WTC11 (cell line): ENCODE data around the gene DCP1B. TPM values are rescaled to one million over a fixed set of nuclear protein-coding genes. Genes with fewer than 3 reads are reported as not detected.

Experiments used
- ATAC-seq: fragments of 200-7000 bp; cut with Tn5 transposase; 2 replicates; pipeline ENCODE4 v1.10.0; 2021; ENCODE audit warnings: mild to moderate bottlenecking, moderate library complexity
- Bru-seq: library from RNA; stranded (reverse); fragments of 400-500 nt; gene quantifications from one replicate; lab custom pipeline; 2021; lab: Mats Ljungman, UMichigan
- CTCF ChIA-PET: fragments of 300-600 bp; sonication (Branson Sonifier 250); formaldehyde crosslinking; loops from one replicate; lab custom pipeline; 2021; ENCODE audit warnings: antibody characterized with exemption; lab: Charles Lee
- POLR2A ChIA-PET: fragments of 350-600 bp; sonication (Branson Sonifier 250); formaldehyde crosslinking; loops from one replicate; lab custom pipeline; 2021; ENCODE audit warnings: antibody characterized with exemption; lab: Charles Lee
- DNase-seq: peaks from one replicate; pipeline ENCODE4 v3.0.0; 2021; ENCODE audit warnings: low spot score
- H3K27ac Mint-ChIP-seq: 2 replicates; pipeline ENCODE4 v1.8.0; 2021; ENCODE audit warnings: mixed read lengths
- H3K27me3 Mint-ChIP-seq: 2 replicates; pipeline ENCODE4 v1.8.0; 2021; ENCODE audit warnings: low read depth, mild to moderate bottlenecking, moderate library complexity, mixed read lengths
- H3K36me3 Mint-ChIP-seq: 2 replicates; pipeline ENCODE4 v1.8.0; 2021; ENCODE audit warnings: mixed read lengths
- H3K4me1 Mint-ChIP-seq: 2 replicates; pipeline ENCODE4 v1.8.0; 2022; ENCODE audit warnings: mixed read lengths
- H3K4me3 Mint-ChIP-seq: 2 replicates; pipeline ENCODE4 v1.8.0; 2021; ENCODE audit warnings: mild to moderate bottlenecking, moderate library complexity, mixed read lengths
- H3K9me3 Mint-ChIP-seq: 2 replicates; pipeline ENCODE4 v1.8.0; 2021; ENCODE audit warnings: mixed read lengths
- ETV6 ChIP-seq: sonication (generic); formaldehyde crosslinking; IDR thresholded peaks from 2 replicates; pipeline ENCODE4 v1.8.1; 2022; ENCODE audit warnings: mild to moderate bottlenecking, missing genetic modification reagents
- FOXK1 ChIP-seq: sonication (generic); formaldehyde crosslinking; IDR thresholded peaks from 2 replicates; pipeline ENCODE4 v1.8.0; 2022; ENCODE audit warnings: mild to moderate bottlenecking, moderate library complexity, missing genetic modification reagents
- FOXP1 ChIP-seq: sonication (generic); formaldehyde crosslinking; IDR thresholded peaks from 2 replicates; pipeline ENCODE4 v1.8.0; 2022; ENCODE audit warnings: missing genetic modification reagents, mild to moderate bottlenecking, moderate library complexity, borderline replicate concordance
- GABPB1 ChIP-seq: sonication (generic); formaldehyde crosslinking; IDR thresholded peaks from 2 replicates; pipeline ENCODE4 v1.8.1; 2023; ENCODE audit warnings: mild to moderate bottlenecking, missing genetic modification reagents
- GRHL2 ChIP-seq: fragments of 250-450 bp; sonication (Bioruptor Pico); IDR thresholded peaks from 2 replicates; pipeline ENCODE4 v1.8.0; 2022; ENCODE audit warnings: mild to moderate bottlenecking, moderate library complexity; ENCODE audit not compliant: insufficient replicate concordance, severe bottlenecking
- KAT7 ChIP-seq: sonication (generic); formaldehyde crosslinking; IDR thresholded peaks from 2 replicates; pipeline ENCODE4 v1.8.1; 2023; ENCODE audit warnings: missing genetic modification reagents, mild to moderate bottlenecking, borderline replicate concordance
- MYBL2 ChIP-seq: sonication (generic); formaldehyde crosslinking; IDR thresholded peaks from 2 replicates; pipeline ENCODE4 v1.8.1; 2023; ENCODE audit warnings: mild to moderate bottlenecking, moderate library complexity, missing genetic modification reagents
- NFYB ChIP-seq: sonication (generic); formaldehyde crosslinking; conservative IDR thresholded peaks from 2 replicates; pipeline ENCODE4 v1.8.0; 2022; ENCODE audit warnings: low read depth, missing genetic modification reagents
- RELA ChIP-seq: sonication (generic); formaldehyde crosslinking; IDR thresholded peaks from 2 replicates; pipeline ENCODE4 v1.8.1; 2022; ENCODE audit warnings: missing genetic modification reagents, mild to moderate bottlenecking, borderline replicate concordance
- SMAD4 ChIP-seq: sonication (generic); formaldehyde crosslinking; IDR thresholded peaks from 2 replicates; pipeline ENCODE4 v1.8.0; 2022; ENCODE audit warnings: mild to moderate bottlenecking, missing genetic modification reagents
- TEAD1 ChIP-seq: sonication (generic); formaldehyde crosslinking; IDR thresholded peaks from 2 replicates; pipeline ENCODE4 v1.8.0; 2022; ENCODE audit warnings: mild to moderate bottlenecking, missing genetic modification reagents
- ZBTB21 ChIP-seq: sonication (generic); formaldehyde crosslinking; IDR thresholded peaks from 2 replicates; pipeline ENCODE4 v1.8.1; 2023; ENCODE audit warnings: mild to moderate bottlenecking, missing genetic modification reagents, borderline replicate concordance
- ZNF219 ChIP-seq: sonication (generic); formaldehyde crosslinking; IDR thresholded peaks from 2 replicates; pipeline ENCODE4 v1.8.0; 2023; ENCODE audit warnings: missing genetic modification reagents, mild to moderate bottlenecking, borderline replicate concordance
- ZNF232 ChIP-seq: sonication (generic); formaldehyde crosslinking; IDR thresholded peaks from 2 replicates; pipeline ENCODE4 v1.8.0; 2022; ENCODE audit warnings: mild to moderate bottlenecking, missing genetic modification reagents
- ZNF396 ChIP-seq: fragments of 250-450 bp; sonication (Bioruptor Pico); IDR thresholded peaks from 2 replicates; pipeline ENCODE4 v1.8.0; 2021; ENCODE audit warnings: mild to moderate bottlenecking, moderate library complexity, borderline replicate concordance
- long read RNA-seq, 3 experiments: library from RNA in 1 of 3; library from capped mRNA in 1 of 3; library from polyadenylated mRNA in 1 of 3; unstranded in 2 of 3; stranded (forward) in 1 of 3; transcript quantifications; one replicate each; pipeline ENCODE4 v2.0.0, GENCODE V29; 2021
- total RNA-seq: library from RNA; stranded (reverse); gene quantifications from 3 replicates; pipeline ENCODE4 v1.2.3, GENCODE V29; 2021
- TF ChIP-seq, protein P1 (sequence below): sonication (generic); formaldehyde crosslinking; IDR thresholded peaks from 2 replicates; pipeline ENCODE4 v1.8.1; 2023; ENCODE audit warnings: mild to moderate bottlenecking, moderate library complexity, missing genetic modification reagents
- TF ChIP-seq, protein P2 (sequence below): sonication (generic); formaldehyde crosslinking; IDR thresholded peaks from 2 replicates; pipeline ENCODE4 v1.8.0; 2022; ENCODE audit warnings: mild to moderate bottlenecking, missing genetic modification reagents
- TF ChIP-seq, protein P3 (sequence below): sonication (generic); formaldehyde crosslinking; IDR thresholded peaks from 2 replicates; pipeline ENCODE4 v1.8.1; 2023; ENCODE audit warnings: mild to moderate bottlenecking, missing genetic modification reagents
- TF ChIP-seq, protein P4 (sequence below): sonication (generic); formaldehyde crosslinking; IDR thresholded peaks from 2 replicates; pipeline ENCODE4 v1.8.1; 2022; ENCODE audit warnings: low read depth, mild to moderate bottlenecking, moderate library complexity, missing genetic modification reagents, borderline replicate concordance
- TF ChIP-seq, protein P5 (sequence below): sonication (generic); formaldehyde crosslinking; IDR thresholded peaks from 2 replicates; pipeline ENCODE4 v1.8.0; 2022; ENCODE audit warnings: mild to moderate bottlenecking, missing genetic modification reagents
- TF ChIP-seq, protein P6 (sequence below): sonication (generic); formaldehyde crosslinking; IDR thresholded peaks from 2 replicates; pipeline ENCODE4 v1.8.1; 2022; ENCODE audit warnings: mild to moderate bottlenecking, missing genetic modification reagents, moderate library complexity, borderline replicate concordance
- TF ChIP-seq, protein P7 (sequence below): sonication (generic); formaldehyde crosslinking; IDR thresholded peaks from 2 replicates; pipeline ENCODE4 v1.8.1; 2022; ENCODE audit warnings: mild to moderate bottlenecking, moderate library complexity, missing genetic modification reagents
- TF ChIP-seq, protein P8 (sequence below): sonication (generic); formaldehyde crosslinking; IDR thresholded peaks from 2 replicates; pipeline ENCODE4 v1.8.1; 2023; ENCODE audit warnings: mild to moderate bottlenecking, missing genetic modification reagents, moderate library complexity

Gene DCP1B
- 19.4 to 25.1 TPM (median 23.3 TPM) in 3 replicates for total RNA-seq
- percentile 87 among the genes with signal in this experiment for Bru-seq, nascent RNA
- long read RNA-seq, experiment 1, transcript DCP1B-202 (3 exons, 2,231 nt): minor isoform, 5 of 115 reads
- long read RNA-seq, experiment 1, transcript DCP1B-201 (9 exons, 2,086 nt): major isoform, 89 of 115 reads
- long read RNA-seq, experiment 1, partial matches to known transcripts: 7 of 115 reads
- long read RNA-seq, experiment 1, other reads (novel, unspliced or antisense): 12 of 115 reads
- long read RNA-seq, experiment 2, transcript DCP1B-201 (9 exons, 2,086 nt): major isoform, 21 of 31 reads
- long read RNA-seq, experiment 2, partial matches to known transcripts: 6 of 31 reads
- long read RNA-seq, experiment 2, other reads (novel, unspliced or antisense): 3 of 31 reads
- long read RNA-seq, experiment 3, transcript DCP1B-201 (9 exons, 2,086 nt): major isoform, 20 of 26 reads
- long read RNA-seq, experiment 3, partial matches to known transcripts: 0 of 26 reads
- long read RNA-seq, experiment 3, other reads (novel, unspliced or antisense): 3 of 26 reads

DNA sequence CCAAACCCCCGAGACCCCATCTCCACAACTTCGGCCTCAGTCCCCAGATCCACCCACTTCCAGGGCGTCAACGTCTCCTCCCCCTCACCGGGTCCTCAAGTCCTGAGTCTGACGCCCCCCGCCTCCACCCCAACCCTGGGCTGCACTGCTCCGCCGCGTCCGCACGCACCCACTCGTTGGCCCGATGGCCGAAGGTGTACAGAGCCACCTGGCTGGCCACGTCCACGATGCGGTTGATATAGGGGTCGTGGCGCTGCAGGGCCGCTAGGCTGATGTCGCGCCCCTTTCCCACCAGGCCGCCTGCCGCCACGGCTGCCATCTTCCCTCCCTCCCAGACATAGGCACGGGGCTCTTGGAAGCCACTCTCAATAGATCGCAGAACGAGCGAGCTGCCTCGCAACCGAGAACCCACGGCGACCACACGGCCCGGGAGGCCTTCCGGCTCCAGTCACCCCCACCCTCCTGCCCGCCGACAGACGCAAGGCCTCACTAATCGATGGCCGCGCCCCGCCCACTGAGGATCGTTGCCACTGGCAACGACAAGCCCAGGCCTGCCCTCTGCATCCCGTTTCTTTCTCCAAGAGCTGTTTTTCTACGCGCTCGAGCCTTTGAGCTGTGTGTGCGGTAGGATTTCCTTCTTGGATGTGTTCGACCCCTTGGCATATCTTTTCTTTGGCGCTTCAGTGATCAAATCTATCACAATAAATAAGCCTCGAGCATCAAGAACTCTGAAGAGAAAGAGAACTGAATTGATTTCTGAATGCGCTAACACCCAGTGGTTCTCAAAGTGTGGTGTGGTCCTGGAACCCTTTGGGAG, at the start of gene DCP1B:
Gene DCP1B (minus strand): TSS at position 345 of the 817 bp plus-strand sequence. CDS start 26 bp downstream, at position 319.
- CTCF ChIA-PET: interaction anchor here (0.6 to 1.2 kb wide), 5 partner anchors 10 to 278 kb away, joined by 3 to 4 read pairs (median 3); no protein-coding TSS in a partner anchor
- peak within 1 kb of the TSS; percentile 98 for H3K27ac Mint-ChIP-seq
- TF ChIP-seq, protein P1, sequence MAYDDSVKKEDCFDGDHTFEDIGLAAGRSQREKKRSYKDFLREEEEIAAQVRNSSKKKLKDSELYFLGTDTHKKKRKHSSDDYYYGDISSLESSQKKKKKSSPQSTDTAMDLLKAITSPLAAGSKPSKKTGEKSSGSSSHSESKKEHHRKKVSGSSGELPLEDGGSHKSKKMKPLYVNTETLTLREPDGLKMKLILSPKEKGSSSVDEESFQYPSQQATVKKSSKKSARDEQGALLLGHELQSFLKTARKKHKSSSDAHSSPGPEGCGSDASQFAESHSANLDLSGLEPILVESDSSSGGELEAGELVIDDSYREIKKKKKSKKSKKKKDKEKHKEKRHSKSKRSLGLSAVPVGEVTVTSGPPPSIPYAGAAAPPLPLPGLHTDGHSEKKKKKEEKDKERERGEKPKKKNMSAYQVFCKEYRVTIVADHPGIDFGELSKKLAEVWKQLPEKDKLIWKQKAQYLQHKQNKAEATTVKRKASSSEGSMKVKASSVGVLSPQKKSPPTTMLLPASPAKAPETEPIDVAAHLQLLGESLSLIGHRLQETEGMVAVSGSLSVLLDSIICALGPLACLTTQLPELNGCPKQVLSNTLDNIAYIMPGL (CRISPR knock-in tag): 0 out of 2 replicates have a peak, but pooled peaks have one; percentile 3
- peak; percentile 79 for TF ChIP-seq GABPB1 (CRISPR knock-in tag)
- TF ChIP-seq, protein P2, sequence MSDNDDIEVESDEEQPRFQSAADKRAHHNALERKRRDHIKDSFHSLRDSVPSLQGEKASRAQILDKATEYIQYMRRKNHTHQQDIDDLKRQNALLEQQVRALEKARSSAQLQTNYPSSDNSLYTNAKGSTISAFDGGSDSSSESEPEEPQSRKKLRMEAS (CRISPR knock-in tag): peak; percentile 85
- TF ChIP-seq, protein P3, sequence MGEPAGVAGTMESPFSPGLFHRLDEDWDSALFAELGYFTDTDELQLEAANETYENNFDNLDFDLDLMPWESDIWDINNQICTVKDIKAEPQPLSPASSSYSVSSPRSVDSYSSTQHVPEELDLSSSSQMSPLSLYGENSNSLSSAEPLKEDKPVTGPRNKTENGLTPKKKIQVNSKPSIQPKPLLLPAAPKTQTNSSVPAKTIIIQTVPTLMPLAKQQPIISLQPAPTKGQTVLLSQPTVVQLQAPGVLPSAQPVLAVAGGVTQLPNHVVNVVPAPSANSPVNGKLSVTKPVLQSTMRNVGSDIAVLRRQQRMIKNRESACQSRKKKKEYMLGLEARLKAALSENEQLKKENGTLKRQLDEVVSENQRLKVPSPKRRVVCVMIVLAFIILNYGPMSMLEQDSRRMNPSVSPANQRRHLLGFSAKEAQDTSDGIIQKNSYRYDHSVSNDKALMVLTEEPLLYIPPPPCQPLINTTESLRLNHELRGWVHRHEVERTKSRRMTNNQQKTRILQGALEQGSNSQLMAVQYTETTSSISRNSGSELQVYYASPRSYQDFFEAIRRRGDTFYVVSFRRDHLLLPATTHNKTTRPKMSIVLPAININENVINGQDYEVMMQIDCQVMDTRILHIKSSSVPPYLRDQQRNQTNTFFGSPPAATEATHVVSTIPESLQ (CRISPR knock-in tag): no peak
- 0 out of 2 replicates have a peak, but pooled peaks have one; percentile 84 for TF ChIP-seq ZNF219 (CRISPR knock-in tag)
- TF ChIP-seq, protein P4, sequence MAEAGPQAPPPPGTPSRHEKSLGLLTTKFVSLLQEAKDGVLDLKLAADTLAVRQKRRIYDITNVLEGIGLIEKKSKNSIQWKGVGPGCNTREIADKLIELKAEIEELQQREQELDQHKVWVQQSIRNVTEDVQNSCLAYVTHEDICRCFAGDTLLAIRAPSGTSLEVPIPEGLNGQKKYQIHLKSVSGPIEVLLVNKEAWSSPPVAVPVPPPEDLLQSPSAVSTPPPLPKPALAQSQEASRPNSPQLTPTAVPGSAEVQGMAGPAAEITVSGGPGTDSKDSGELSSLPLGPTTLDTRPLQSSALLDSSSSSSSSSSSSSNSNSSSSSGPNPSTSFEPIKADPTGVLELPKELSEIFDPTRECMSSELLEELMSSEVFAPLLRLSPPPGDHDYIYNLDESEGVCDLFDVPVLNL (CRISPR knock-in tag): no peak; the same call in 1 of the 2 replicates
- TF ChIP-seq SMAD4 (CRISPR knock-in tag): peak; percentile 25; the same call in 1 of the 2 replicates
- TF ChIP-seq ZBTB21 (CRISPR knock-in tag): 0 out of 2 replicates have a peak, but pooled peaks have one; percentile 11
- peak; percentile 82; the same call in 1 of the 2 replicates for TF ChIP-seq ZNF232 (CRISPR knock-in tag)
- no peak for TF ChIP-seq GRHL2
- TF ChIP-seq ZNF396: no peak
- TF ChIP-seq, protein P5, sequence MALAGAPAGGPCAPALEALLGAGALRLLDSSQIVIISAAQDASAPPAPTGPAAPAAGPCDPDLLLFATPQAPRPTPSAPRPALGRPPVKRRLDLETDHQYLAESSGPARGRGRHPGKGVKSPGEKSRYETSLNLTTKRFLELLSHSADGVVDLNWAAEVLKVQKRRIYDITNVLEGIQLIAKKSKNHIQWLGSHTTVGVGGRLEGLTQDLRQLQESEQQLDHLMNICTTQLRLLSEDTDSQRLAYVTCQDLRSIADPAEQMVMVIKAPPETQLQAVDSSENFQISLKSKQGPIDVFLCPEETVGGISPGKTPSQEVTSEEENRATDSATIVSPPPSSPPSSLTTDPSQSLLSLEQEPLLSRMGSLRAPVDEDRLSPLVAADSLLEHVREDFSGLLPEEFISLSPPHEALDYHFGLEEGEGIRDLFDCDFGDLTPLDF (CRISPR knock-in tag): 0 out of 2 replicates have a peak, but pooled peaks have one; percentile 47
- TF ChIP-seq, protein P6, sequence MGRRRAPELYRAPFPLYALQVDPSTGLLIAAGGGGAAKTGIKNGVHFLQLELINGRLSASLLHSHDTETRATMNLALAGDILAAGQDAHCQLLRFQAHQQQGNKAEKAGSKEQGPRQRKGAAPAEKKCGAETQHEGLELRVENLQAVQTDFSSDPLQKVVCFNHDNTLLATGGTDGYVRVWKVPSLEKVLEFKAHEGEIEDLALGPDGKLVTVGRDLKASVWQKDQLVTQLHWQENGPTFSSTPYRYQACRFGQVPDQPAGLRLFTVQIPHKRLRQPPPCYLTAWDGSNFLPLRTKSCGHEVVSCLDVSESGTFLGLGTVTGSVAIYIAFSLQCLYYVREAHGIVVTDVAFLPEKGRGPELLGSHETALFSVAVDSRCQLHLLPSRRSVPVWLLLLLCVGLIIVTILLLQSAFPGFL (CRISPR knock-in tag): peak; percentile 50; the same call in 1 of the 2 replicates
- peak; percentile 88 for TF ChIP-seq ETV6 (CRISPR knock-in tag)
- no peak for TF ChIP-seq NFYB (CRISPR knock-in tag)
- TF ChIP-seq RELA (CRISPR knock-in tag): peak; percentile 46; the same call in 1 of the 2 replicates
- TF ChIP-seq TEAD1 (CRISPR knock-in tag): peak; percentile 80; the same call in 1 of the 2 replicates
- TF ChIP-seq, protein P7, sequence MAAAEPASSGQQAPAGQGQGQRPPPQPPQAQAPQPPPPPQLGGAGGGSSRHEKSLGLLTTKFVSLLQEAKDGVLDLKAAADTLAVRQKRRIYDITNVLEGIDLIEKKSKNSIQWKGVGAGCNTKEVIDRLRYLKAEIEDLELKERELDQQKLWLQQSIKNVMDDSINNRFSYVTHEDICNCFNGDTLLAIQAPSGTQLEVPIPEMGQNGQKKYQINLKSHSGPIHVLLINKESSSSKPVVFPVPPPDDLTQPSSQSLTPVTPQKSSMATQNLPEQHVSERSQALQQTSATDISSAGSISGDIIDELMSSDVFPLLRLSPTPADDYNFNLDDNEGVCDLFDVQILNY (CRISPR knock-in tag): no peak; the same call in 1 of the 2 replicates
- peak; percentile 80; the same call in 1 of the 2 replicates for TF ChIP-seq MYBL2 (CRISPR knock-in tag)
- TF ChIP-seq FOXK1 (CRISPR knock-in tag): peak; percentile 81
- TF ChIP-seq, protein P8, sequence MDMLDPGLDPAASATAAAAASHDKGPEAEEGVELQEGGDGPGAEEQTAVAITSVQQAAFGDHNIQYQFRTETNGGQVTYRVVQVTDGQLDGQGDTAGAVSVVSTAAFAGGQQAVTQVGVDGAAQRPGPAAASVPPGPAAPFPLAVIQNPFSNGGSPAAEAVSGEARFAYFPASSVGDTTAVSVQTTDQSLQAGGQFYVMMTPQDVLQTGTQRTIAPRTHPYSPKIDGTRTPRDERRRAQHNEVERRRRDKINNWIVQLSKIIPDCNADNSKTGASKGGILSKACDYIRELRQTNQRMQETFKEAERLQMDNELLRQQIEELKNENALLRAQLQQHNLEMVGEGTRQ (CRISPR knock-in tag): 0 out of 2 replicates have a peak, but pooled peaks have one; percentile 45
- peak; percentile 95 for TF ChIP-seq FOXP1 (CRISPR knock-in tag)
- peak; percentile 91; the same call in 1 of the 2 replicates for TF ChIP-seq KAT7 (CRISPR knock-in tag)

More for the DNA sequence above, at the start of gene DCP1B:
- no peaks in the 10 kb centered on the region for H3K27me3 Mint-ChIP-seq
- H3K9me3 Mint-ChIP-seq: no peaks in the 10 kb centered on the region
- POLR2A ChIA-PET: interaction anchor here (0.6 to 0.8 kb wide), 3 partner anchors 10 to 412 kb away, joined by 3 to 4 read pairs (median 3); no protein-coding TSS in a partner anchor
- H3K36me3 Mint-ChIP-seq: no peaks in the 10 kb centered on the region
- ATAC-seq (peak; percentile 99), DNase-seq (peak; percentile 99)
- H3K4me1 Mint-ChIP-seq: peaks cover 41% of the 10 kb centered on the region
- peak within 1 kb of the TSS; percentile 98 for H3K4me3 Mint-ChIP-seq
